ENCODE data around the gene DNM1.

DNM1 gene

DNA sequence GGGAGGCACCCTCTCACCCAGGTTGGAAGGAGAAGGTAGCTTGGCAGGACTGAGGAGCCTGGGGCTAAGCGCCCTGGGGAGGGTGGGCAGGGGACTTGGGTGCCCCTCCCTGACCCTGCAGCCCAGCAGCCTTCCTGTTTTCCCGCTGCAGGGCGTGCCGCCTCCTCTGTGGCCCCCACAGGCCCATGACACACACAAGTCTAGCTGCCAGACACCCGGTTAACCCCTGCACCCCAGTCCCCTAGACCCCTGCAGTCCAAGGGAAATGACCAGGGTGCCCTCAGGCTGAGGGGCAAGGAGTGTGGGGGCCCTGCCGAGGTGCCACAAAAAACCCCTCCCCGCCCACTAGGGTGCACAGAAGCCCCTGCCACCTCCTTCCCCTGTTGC is 39.6 kb downstream of the DNM1 start:
- peak; percentile 42 for DNase-seq (ENCODE audit: low read depth)
- no peak overlapping the region for H3K4me3 ChIP-seq (ENCODE audit: control insufficient read depth, low read depth, low read length)
- no peak for TF ChIP-seq CTCF (conservative IDR thresholded peaks at IDR 0.05; ENCODE audit: control insufficient read depth, insufficient read depth, low read depth, low read length)

DNA sequence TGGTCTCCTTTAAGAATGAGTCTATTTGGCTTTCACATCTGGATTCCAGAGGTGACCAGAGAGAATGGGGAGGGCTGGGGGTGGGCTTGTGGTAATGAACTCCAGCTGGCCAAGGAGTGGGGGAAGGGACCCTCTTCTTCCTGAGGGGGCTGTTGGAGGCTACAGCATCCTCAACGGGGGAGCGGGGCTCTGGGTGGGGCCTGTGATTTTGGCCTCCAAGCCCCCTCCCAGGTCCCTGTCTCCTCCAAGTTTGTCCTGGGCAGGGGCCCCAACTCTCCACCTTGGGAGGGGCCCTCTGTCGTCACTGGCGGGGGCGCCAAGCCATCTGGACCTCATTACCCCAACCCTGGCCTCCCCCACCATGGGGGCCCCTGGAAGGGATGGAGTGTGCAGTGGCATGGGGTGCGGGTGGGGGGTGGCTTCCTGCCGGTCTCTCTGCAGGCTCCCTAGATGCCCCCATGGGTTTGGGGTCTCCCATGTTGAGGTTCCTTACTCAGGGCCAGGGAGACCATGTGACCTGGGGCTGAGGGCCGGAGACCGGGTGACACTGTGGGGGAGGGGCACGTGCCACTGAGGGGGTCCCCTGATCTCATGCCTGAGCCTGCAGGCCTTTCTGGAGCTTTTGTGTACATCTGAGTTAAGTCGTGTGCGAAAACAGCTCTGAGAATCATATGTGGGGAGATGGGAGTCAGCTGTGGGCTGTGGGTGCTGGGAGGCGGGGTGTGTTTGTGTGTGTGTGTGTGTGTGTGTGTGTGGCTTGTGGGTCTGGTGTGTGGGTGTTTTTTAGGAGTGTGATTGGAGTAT is 40.2 kb downstream of the DNM1 start:
- H3K4me3 ChIP-seq (ENCODE audit: control insufficient read depth, low read depth, low read length): no peak overlapping the region
- DNase-seq (ENCODE audit: low read depth): peak; percentile 69
- no peak for TF ChIP-seq CTCF (conservative IDR thresholded peaks at IDR 0.05; ENCODE audit: control insufficient read depth, insufficient read depth, low read depth, low read length)

DNA sequence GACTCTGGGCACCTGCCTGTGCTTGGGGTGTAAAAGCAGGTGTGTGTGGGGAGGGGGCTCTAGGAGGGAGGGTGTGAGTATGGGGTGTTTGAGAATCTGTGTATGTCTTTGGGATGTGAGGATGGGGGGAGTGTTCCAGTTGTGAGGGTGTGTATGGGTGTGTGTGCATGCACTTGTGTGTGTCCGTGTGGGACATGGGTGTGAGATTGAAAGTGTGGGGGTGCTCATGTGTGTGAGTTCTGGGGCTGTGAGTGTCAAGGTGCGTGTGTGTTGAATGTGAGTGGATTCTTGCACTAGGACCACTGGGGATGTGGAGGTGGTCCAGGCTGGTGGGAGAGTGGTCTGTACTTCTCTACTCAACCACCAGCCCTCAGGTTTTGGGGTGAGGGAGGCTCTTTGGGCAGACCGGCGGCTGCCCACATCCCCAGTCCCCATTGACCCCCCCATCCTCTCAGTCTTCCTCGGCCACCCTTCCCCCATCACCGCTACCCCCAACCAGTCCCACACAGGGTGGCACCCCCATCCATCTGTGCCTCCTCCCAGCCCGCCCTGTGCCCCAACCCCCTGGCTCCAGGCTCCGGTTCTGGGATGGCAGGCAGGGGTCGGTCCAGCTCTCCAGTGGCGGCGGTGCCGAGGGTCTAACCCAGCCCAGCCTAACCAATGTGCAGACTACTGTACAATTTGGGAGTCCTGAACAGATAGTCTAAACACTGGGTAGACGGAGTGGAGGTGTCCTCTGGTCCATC is 41.1 kb downstream of the DNM1 start:
- no peak for TF ChIP-seq CTCF (conservative IDR thresholded peaks at IDR 0.05; ENCODE audit: control insufficient read depth, insufficient read depth, low read depth, low read length)
- H3K4me3 ChIP-seq (ENCODE audit: control insufficient read depth, low read depth, low read length): peak overlapping the region; percentile 59
- no peak for DNase-seq (ENCODE audit: low read depth)

- DNase-seq (ENCODE audit: low read depth): peak; percentile 90
- no peak for TF ChIP-seq CTCF (conservative IDR thresholded peaks at IDR 0.05; ENCODE audit: control insufficient read depth, insufficient read depth, low read depth, low read length)
- H3K4me3 ChIP-seq (ENCODE audit: control insufficient read depth, low read depth, low read length): peak overlapping the region; percentile 59
Measured at GRCh38 chr9:128244837-128245231, 41.7 kb downstream of the DNM1 start.

- peak; percentile 82 for DNase-seq (ENCODE audit: low read depth)
- H3K4me3 ChIP-seq (ENCODE audit: control insufficient read depth, low read depth, low read length): no peak overlapping the region
- TF ChIP-seq CTCF (conservative IDR thresholded peaks at IDR 0.05; ENCODE audit: control insufficient read depth, insufficient read depth, low read depth, low read length): no peak
Measured at GRCh38 chr9:128245421-128246151, 42.4 kb downstream of the DNM1 start.

DNA sequence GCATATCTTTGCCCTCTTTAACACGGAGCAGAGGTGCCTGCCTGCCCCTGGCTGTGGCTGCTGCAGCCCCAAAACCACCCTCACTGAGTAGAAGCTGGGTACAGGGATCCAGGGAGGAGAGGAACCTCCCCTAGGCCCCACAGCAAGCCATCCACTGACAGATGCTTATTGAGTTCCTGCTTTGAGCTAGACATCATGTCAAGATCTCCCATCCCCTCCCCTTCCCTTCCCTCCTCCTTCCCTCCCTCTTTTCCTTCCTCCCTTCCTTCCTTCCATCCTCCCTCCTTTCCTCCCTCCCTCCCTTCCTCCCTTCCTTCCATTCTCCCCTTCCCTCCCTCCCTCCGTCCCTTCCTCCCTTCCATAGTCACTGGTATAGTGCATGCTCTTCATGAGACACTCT is 43.3 kb downstream of the DNM1 start:
- no peak for DNase-seq (ENCODE audit: low read depth)
- TF ChIP-seq CTCF (conservative IDR thresholded peaks at IDR 0.05; ENCODE audit: control insufficient read depth, insufficient read depth, low read depth, low read length): no peak
- no peak overlapping the region for H3K4me3 ChIP-seq (ENCODE audit: control insufficient read depth, low read depth, low read length)
